Measurements from ENCODE around the gene VHLL. TPM values are rescaled to one million over a fixed set of nuclear protein-coding genes. Genes with fewer than 3 reads are reported as not detected.

VHLL gene
- total and polyA plus RNA-seq, 4 donors, result 0.67 TPM; not detected in 3

GRCh38 chr1:156342166-156342955, 43.3 kb upstream of the VHLL start:
- no peaks in the 10 kb centered on the region for H3K27me3 ChIP-seq (ENCODE audit: control insufficient read depth in 4 of 4, insufficient read depth in 4 of 4, low read length in 3 of 4)
- H3K36me3 ChIP-seq (ENCODE audit: control insufficient read depth in 4 of 4, insufficient read depth in 3 of 4, low read depth in 1 of 4, low read length in 3 of 4), result no peaks in the 10 kb centered on the region
- TF ChIP-seq SP1 (IDR thresholded peaks at IDR 0.05) (no peak), GABPA (IDR thresholded peaks at IDR 0.05 in 1 of 2, conservative IDR thresholded peaks at IDR 0.05 in 1 of 2) (no peak), FOXA1 (IDR thresholded peaks at IDR 0.05) (no peak), RAD21 (IDR thresholded peaks at IDR 0.05) (no peak)
- DNase-seq (ENCODE audit: low spot score), result no peak
- peaks cover 0 to 3% (median 0%) of the 10 kb centered on the region in 4 donors for H3K4me1 ChIP-seq (ENCODE audit: control insufficient read depth in 4 of 4, insufficient read depth in 4 of 4, low read length in 3 of 4)
- no peak overlapping the region for H3K27ac ChIP-seq (ENCODE audit: low read depth in 1 of 2, low read length in 2 of 2)
- H3K9me3 ChIP-seq (ENCODE audit: control insufficient read depth in 4 of 4, low read length in 3 of 4), result no peaks in the 10 kb centered on the region
- WGBS, result 95% methylated on average over 1 of the region's 1 CpG
- H3K4me3 ChIP-seq (ENCODE audit: low read depth in 1 of 3, low read length in 3 of 3), result no peak overlapping the region
- H3K9ac ChIP-seq (ENCODE audit: low read depth in 1 of 2, low read length in 2 of 2), result no peak overlapping the region

- Histone ChIP-seq H3K4me3 (ENCODE audit: low read depth in 1 of 3, low read length in 3 of 3) (peak within 1 kb of the TSS; percentile 71 to 100 (median 88)), H3K9ac (ENCODE audit: low read depth in 1 of 2, low read length in 2 of 2) (peak within 1 kb of the TSS; percentile 90 to 99), H3K27ac (ENCODE audit: low read depth in 1 of 2, low read length in 2 of 2) (peak within 1 kb of the TSS; percentile 80 to 97), H3K36me3 (ENCODE audit: control insufficient read depth in 4 of 4, insufficient read depth in 3 of 4, low read depth in 1 of 4, low read length in 3 of 4) (peaks cover 0 to 18% (median 14%) of the 10 kb centered on the region in 4 donors), H3K4me1 (ENCODE audit: control insufficient read depth in 4 of 4, insufficient read depth in 4 of 4, low read length in 3 of 4) (peaks cover 0 to 17% (median 13%) of the 10 kb centered on the region in 4 donors), H3K9me3 (ENCODE audit: control insufficient read depth in 4 of 4, low read length in 3 of 4) (no peaks in the 10 kb centered on the region), H3K27me3 (ENCODE audit: control insufficient read depth in 4 of 4, insufficient read depth in 4 of 4, low read length in 3 of 4) (no peaks in the 10 kb centered on the region)
- under 1% methylated on average over 47 of the region's 47 CpGs for WGBS
- TF ChIP-seq FOXA1 (IDR thresholded peaks at IDR 0.05), result no peak
- TF ChIP-seq EGR1 (IDR thresholded peaks at IDR 0.05; ENCODE audit: low read depth in 2 of 2), result no peak
- TF ChIP-seq ATF3 (IDR thresholded peaks at IDR 0.05), result no peak
- TF ChIP-seq GABPA (IDR thresholded peaks at IDR 0.05 in 1 of 2, conservative IDR thresholded peaks at IDR 0.05 in 1 of 2), result peak; percentile 10 to 76
- TF ChIP-seq YY1 (IDR thresholded peaks at IDR 0.05), result peak; percentile 96
- TF ChIP-seq TAF1 (conservative IDR thresholded peaks at IDR 0.05), result peak; percentile 81
- no peak for TF ChIP-seq JUND (IDR thresholded peaks at IDR 0.05)
- no peak for TF ChIP-seq RAD21 (IDR thresholded peaks at IDR 0.05)
- TF ChIP-seq RXRA (IDR thresholded peaks at IDR 0.05), result peak; percentile 22 to 32
- peak; percentile 52 to 60 for TF ChIP-seq HNF4A (conservative IDR thresholded peaks at IDR 0.05)
- no peak for TF ChIP-seq NR2F2 (IDR thresholded peaks at IDR 0.05)
- peak; percentile 86 for TF ChIP-seq REST (IDR thresholded peaks at IDR 0.05)
- TF ChIP-seq MAX (IDR thresholded peaks at IDR 0.05), result peak; percentile 89
- TF ChIP-seq SP1 (IDR thresholded peaks at IDR 0.05), result peak; percentile 91
- no peak for TF ChIP-seq FOXA2 (IDR thresholded peaks at IDR 0.05)
- TF ChIP-seq ZBTB33 (IDR thresholded peaks at IDR 0.05), result peak; percentile 38
- no peak for TF ChIP-seq CTCF (IDR thresholded peaks at IDR 0.05; ENCODE audit: low read depth, low read length, missing input control)
- no peak for TF ChIP-seq HNF4G (IDR thresholded peaks at IDR 0.05)
- peak; percentile 100 for DNase-seq (ENCODE audit: low spot score)
Measured at GRCh38 chr1:156338180-156338976, 39.3 kb upstream of the VHLL start, which contains the start of the genes CCT3 and TSACC. CCT3 (minus strand) TSS chr1:156338292; CDS start chr1:156338184, 108 bp downstream. TSACC (plus strand) TSS chr1:156338526; CDS start chr1:156339758, 1,232 bp downstream.
